Muscle of arm (tissue), 12 donors: ENCODE data around the gene GAS5. TPM values are rescaled to one million over a fixed set of nuclear protein-coding genes. Genes with fewer than 3 reads are reported as not detected.
"Not testable (repeated sequence)": the region's sequence is repeated elsewhere in the genome, so short reads cannot be mapped to it uniquely, and the experiment has no call there.

Experiments used
- DNase-seq: peaks from one replicate; pipeline ENCODE4 v3.0.0-alpha.2; 2013
- polyA plus RNA-seq, 12 donors: library from polyadenylated mRNA; unstranded; fragments of 120-200 nt; gene quantifications; one replicate each; pipeline ENCODE4 v1.2.1, GENCODE V29; 2013; ENCODE audit not compliant: insufficient read length in 12 of 12

The GAS5 gene
- polyA plus RNA-seq, 12 donors = 426 to 773 (median 626) TPM; not detected in 1

DNA sequence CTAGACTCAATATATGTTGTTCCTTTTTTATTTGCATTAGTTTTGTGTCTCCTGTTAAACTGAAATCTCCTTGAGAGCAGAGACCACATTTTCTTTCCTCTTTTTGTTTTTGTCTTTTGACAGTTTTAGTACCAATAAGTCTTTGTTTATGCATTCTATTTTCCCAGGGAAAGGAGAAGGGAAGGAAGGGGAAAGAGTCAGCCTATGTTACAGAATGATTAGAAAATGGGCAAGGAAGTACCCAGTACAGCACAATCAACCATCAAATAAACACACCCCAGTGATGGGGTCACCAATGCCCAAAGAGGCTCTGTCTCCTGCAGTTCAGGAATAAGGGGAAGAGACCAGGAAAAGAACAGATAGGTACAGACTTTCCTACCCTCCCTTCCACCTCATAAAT is 10.5 kb upstream of the GAS5 start:
- DNase-seq = no peak

DNA sequence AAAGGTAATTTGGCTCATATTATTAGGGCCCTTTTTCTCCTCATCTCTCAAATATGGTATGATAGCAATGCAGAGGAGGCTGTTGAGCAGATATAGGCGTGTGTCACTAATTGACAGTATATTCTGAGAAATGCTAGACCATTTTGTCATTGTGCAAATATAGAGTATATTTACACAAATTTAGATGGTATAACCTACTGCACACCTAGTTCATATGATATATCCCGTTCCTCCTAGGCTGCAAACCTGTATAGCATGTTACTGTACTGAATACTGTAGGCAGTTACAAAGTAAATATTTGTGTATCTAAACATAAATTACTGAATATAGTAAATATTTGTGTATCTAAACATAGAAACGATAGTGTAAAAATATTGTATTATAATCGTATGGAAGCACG is 8.9 kb upstream of the GAS5 start:
- no peak for DNase-seq

DNA sequence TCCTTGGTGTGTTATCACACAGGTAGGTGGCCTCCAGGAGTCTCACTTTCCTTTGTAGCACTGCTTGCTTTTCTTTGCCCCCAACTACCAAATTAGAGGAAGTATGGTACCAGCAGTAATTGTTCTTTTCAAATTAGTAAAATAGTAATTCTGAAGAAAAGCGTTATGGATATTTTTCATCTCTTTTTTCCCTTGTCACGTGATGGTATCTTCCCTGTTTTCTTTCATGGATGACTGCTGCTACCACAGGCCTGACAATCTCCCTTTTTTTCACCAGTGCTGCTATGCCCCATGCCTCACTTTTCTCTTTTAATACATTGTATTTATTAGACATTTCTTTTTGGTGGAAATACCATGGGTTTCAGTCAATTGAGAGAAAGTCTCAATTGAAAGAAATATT is 3.7 kb upstream of the GAS5 start:
- DNase-seq = no peak

DNA sequence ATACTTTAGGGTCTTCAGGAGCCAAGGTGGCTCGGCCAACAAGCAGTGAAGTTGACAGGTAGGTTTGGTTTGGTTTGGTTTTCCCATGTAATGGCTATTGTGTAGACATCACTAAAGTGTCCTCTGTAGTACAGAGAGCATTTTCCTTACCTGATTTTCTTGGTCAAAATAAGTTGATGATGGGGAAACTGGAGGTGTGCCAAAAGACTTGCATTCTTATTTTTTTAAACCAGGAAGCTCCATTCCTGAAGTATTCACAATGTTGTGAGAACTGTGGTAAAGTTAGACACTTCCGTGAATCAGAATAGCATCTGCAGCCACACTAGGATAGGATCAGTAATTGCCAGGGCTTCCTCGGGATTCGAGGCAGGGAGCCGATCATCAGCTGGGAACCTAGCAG is 3.3 kb upstream of the GAS5 start:
- no peak for DNase-seq

DNA sequence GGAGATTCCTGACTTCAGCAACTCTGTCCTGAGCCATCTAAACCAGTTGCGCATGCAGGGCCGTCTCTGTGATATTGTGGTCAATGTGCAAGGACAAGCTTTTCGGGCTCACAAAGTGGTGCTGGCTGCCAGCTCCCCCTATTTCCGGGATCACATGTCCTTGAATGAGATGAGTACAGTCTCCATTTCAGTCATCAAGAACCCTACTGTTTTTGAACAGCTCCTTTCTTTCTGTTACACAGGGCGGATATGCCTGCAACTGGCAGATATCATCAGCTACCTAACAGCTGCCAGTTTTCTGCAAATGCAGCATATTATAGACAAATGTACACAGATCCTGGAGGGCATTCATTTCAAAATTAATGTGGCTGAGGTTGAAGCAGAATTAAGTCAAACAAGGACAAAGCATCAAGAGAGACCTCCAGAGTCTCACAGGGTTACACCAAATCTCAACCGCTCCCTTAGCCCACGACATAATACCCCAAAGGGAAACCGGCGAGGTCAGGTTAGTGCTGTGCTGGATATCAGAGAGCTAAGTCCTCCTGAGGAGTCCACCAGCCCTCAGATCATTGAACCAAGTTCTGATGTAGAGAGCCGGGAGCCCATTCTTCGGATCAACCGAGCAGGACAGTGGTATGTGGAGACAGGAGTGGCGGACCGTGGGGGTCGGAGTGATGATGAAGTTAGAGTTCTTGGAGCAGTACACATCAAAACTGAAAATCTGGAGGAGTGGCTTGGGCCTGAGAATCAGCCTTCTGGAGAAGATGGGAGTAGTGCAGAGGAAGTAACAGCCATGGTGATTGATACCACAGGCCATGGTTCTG is 2.7 kb upstream of the GAS5 start:
- no peak for DNase-seq

DNA sequence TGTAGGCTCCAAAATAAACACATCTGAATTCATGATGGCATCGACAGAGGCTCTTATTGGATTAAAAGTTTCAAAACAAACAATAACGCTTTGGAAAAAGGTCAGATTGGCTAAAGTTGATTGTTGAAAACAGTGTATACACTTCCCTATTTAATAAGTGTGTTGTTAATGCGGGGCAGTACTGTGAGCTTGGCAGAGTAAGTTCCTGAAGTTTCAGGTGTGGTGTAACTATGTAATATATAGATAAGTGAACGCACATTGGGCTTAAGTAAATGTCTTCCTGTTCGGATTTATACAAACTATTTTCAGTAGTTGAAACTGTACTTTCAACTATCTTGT is 1.2 kb upstream of the GAS5 start:
- DNase-seq = no peak

DNA sequence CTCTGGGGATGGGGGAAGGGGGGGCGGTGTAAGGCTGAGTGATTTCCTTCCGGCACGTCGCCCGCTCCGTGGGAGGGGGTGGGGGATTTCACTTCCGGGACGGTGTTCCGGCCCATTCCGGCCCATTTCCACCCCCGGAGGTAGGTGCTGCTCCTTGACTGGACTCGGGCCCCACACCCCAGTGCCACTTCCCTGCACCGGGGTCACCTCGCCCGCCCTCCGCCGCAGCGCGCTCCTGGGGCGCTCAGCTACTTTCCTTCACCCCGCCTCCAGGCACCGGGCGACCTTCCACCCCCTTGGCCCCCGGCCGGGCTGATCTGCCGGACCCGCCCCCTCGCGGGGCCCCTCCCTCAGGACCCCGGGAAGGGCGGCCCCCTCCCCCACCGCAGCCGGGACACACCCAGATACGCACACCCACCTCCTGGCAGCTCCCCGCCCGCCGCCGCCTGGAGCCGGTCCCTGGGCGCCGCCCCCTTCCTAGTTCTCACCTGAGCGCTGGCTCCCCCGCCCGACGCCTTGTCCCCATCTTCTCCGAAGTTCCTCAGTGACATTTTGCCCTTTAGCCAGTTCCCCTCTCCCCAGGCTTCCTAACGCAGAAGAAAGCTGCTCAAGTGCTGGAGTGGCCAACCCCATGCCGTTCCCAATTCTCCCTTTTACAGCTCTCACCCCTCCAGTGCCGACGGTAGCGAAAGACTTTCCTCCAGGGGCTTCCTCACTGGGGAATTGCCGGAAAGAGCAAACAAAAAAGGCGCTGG is 654 bp upstream of the GAS5 start, which contains the start of gene ZBTB37:
ZBTB37 (plus strand) TSS at position 115 of the 755 bp plus-strand sequence. CDS start 1,846 bp downstream, outside the sequence.
- no peak for DNase-seq

DNA sequence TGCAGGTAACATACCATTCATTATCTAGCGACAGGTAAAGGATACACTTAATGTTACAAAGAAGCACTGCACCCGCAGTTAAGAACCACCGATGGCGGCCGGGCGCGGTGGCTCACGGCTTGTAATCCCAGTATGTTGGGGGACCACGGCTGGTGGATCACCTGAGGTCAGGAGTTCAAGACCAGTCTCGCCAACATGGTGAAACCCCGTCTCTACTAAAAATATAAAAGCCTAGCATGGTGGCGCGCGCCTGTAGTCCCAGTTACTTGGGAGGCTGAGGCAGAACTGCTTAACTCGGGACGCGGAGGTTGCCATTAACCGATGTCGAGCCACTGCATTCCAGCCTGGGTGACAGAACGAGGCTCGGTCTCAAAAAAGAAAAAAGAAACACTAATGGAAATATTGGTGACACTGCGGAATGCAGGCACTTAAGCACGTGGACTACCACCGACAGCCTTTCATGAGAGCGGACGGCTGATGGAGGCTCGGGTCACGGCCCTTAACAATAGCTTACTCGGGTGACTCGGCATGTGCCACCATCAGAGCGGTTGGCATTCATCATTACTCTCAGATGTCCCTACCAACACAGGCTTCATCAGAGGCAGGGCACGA is 542 bp downstream of the GAS5 start:
- no peak for DNase-seq

DNA sequence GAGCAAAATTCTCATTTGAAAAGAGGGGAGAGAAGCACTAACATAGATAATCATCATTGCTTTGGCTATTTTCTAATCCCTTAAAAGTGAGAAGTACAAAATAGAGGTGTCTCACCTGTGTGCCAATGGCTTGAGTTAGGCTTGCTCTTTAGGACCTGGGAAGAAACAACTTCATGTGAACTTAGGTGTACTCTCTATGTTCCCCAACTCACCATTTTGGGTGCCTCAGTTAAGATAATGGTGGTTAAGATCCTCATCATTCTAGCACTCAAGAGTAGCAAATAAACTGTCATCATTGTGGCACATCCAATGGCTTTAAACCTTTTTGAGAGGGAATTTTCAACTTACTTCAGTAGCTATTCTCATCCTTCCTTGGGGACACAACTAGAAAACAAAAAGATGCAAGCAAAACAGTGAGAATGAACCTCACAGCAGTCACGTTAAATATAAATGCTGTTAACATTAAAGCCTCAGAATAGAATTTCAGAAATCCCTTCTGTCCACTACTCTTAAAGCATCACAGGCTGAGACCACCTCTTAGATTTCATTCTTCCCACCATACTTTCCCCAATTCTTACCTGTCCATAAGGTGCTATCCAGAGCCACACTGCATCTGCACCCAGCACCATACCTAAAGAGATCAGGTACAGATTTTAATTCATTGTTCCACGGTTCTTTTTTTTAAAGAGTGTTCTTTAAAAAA is 1.2 kb downstream of the GAS5 start:
- DNase-seq = no peak

DNA sequence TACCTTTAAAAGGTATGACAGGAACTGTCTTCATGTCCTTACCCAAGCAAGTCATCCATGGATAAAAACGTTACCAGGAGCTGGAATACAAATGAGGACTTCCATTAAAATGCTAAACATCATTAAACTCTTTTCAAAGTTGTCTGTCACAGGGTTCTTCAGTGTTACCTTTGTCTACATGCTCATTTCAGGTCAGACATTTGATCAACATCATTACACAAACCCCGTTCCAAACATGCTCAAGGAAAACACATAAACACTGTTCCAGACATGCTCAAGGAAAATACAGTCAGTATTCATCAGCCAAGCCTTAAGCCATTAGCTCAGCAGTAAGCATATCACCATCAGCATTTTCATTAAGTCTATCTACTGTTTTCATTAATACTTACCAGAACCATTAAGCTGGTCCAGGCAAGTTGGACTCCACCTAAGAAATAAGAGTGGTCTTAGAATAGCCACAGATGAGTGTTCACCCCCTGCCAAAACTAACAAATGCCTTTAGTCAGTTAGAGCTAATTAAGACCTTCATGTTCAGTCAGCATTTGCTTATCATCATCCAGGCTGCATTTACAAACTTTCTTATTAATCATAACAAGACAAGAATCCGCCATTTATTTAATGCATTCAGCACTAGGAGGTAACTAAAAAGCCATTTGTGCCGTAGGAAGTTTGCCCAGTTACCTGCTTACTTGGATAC is 2.2 kb downstream of the GAS5 start:
- no peak for DNase-seq

DNA sequence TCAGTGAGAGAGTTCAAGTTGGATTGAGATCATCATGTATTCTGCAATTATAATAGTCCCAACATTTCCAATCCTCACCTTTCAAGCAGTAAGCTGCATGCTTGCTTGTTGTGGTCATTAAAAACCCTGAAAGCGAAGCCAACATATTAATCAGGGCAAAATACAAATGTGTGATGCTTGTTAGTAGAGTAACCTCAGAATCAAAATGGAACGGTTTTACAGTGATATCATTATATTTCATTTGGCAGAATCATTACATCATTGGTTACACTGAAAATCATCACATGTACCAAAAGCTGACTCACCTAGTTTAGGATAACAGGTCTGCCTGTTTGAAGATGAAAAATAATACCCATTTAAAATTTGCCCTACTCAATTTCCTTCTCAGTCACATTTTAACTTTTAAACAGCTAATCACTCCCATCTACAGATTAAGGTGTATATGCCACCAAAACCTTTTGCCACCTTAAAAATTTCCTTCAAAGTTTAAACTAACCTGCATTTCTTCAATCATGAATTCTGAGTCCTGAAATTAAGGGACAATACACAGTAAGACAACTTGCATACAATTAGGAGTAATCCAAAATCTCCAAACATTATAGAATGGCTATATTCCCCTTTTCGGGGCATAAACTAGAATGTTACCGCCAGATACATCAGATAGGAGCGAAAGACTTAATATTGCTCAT is 3.5 kb downstream of the GAS5 start:
- DNase-seq = no peak

DNA sequence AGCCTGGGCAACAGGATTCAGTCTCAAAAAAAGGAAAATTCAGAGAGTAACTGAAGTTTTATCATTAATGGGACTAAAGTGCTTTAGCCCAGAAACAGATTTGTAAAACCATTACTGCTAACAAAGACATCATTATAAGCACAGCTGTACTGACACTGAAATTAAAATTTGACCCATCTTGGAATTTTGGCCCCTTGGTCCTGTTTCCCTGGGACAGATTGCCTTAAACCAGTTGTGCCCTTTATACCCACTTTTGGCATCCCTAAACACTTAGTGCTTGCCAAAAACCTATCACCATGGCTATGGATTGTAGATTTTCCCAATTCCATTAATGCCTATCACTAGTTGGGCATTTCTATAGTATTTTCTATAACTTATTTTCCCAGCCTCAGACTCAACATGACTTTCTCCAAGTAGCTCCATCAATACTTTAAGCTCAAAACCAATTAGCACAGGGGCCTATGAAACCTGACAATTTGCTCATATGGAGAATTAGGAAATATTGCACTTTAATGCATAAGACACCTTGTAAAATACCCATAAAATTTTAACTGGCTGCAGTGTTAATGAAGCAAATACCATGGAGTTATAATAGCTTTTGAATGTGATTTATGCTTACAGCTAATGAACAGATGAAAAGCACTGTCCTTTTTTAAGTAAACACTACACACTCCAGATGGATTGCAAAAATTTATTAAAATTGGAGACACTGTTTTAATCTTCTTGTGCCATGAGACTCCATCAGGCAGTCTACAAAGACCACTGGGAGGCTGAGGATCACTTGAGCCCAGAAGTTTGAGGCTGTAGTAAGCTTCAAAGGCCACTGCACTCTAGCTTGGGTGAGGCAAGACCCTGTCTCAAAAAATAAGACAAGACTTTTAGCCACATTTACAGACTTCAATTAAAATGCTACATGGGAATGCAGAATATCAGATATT is 4.3 kb downstream of the GAS5 start:
- no peak for DNase-seq

DNA sequence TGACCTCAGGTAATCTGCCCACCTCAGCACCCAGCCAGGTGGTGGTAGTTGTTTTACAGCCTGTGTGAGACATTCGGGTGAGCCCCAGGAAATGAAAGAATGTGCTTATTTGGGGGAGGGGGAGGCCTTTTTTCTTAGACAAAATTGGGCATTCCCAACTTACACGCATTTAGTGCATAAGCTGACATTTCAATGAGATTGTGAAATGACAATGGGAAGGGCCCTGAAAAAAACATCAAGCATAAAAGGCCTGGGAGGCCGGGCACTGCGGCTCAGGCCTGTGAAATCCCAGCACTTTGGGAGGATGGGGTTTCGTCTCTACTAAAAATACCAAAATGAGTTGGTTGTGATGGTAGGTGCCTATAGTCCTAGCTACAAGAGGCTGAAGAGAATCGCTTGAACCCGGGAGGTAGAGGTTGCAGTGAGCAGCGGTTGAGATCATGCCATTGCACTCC is 5.0 kb downstream of the GAS5 start:
- DNase-seq = no peak

DNA sequence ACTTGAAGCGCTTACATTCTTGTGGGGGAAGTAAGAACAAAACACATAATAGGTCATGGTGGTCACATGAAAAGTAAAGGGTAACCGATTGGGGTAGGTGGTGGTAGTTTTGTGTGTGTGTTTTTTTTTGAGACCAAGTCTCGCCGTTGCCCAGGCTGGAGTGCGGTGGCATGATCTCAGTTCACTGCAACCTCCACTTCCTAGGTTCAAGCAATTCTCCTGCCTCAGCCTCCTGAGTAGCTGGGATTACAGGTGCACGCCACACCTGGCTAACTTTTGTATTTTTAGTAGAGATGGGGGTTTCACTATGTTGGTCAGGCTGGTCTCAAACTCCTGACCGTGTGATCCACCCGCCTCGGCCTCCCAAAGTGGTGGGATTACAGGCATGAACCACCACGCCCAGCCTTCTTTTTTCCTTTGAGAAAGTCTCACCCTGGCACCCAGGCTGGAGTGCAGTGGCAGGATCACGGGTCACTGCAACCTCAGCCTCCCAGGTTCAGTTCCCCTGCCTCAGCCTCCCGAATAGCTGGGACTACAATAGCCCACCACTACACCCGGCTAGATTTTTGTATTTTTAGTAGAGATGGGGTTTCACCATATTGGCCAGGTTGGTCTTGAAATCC is 5.5 kb downstream of the GAS5 start:
- not testable (repeated sequence) for DNase-seq

DNA sequence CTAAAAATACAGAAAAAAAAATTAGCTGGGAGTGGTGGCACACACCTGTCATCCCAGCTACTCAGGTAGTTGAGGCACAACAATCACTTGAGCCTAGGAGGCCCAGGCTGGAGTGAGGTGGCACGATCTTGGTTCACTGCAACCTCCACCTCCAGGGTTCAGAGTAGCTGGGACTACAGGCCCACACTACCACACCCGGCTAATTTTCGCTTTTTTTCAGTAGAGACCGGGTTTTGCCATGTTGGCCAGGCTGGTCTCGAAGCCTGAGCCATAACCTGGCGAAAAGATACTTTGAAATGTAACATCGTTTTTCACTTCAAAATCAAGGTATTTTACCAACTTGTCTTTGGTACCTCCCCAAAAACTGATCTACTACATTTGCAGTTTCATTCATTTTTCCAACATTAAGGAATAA is 6.1 kb downstream of the GAS5 start:
- no peak for DNase-seq

DNA sequence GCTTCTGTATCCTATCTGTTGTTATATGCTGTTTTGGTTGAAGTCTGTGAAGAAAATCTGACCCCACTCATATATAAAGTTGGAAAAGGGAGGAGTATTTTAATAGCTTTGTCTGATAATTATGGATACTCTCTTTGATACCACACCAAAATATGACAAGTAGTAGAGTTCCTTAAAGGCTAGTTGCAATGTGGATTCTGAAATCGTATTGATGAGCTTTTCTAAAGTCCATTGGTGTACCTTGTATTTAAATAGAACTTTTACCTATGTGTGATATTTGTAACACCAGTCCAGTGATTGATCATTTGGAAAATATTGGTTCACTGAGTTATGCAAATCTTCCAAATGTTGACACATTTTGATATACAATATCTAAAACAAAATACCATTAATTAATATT is 7.7 kb downstream of the GAS5 start:
- no peak for DNase-seq

DNA sequence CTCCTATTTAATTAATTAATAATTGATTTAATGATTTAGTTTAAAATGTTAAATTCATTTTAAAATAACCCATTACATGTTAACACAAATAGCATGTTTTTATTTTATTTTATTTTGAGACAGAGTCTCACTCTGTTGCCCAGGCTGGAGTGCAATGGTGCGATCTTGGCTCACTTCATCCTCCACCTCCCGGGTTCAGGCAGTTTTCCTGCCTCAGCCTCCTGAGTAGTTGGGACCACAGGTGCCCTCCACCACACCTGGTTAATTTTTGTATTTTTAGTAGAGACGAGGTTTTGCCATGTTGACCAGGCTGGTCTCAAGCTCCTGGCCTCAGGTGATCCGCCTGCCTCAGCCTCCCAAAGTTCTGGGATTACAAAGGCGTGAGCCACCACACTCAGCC is 8.2 kb downstream of the GAS5 start:
- DNase-seq = not testable (repeated sequence)

DNA sequence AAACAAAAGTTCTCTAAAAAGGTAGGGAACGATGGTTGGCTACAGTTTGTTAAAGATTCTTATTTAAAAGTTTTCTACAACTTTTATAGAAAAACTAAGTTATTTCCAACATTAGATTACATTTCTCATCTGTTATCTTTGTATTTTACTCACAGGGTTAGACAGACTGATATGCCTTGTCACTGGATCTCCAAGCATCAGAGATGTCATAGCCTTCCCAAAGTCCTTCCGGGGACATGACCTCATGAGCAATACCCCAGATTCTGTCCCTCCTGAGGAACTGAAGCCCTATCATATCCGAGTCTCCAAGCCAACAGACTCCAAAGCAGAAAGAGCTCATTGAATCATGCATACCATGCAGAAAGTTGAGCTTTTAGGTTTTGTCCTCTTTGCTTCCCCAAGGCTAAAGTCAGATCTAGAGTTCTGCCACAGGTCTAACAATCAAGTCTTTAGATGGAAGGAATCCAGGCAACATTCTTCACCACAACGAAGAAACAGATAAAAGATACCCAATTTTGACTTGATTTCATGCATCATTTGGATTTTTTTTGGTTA is 10.3 kb downstream of the GAS5 start:
- no peak for DNase-seq

DNA sequence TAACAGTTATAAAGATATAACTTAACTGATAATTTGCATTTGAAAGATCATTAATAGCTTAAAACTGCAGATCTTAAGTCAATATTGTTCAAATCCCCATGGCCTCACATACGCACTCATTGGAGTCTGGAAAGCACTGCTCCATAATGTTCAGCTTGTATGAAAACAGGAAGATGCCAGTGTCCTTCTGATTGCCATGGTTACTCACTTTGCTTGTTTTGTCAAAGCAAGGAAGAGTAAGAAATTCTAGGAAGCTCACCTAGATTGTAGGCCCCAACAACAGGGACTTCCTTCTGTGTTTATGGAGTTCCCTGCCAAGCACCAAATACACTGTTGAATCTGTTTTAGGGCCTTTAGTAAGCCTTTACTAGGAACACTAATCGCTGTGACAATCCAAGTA is 10.9 kb downstream of the GAS5 start:
- DNase-seq = no peak
